ENCODE data around the gene PBLD. TPM values are rescaled to one million over a fixed set of nuclear protein-coding genes. Genes with fewer than 3 reads are reported as not detected.
"Not testable (repeated sequence)": the region's sequence is repeated elsewhere in the genome, so short reads cannot be mapped to it uniquely, and the experiment has no call there.

Gene PBLD
- total RNA-seq, 1 experiment from 2014 or later = 0.36 TPM

DNA sequence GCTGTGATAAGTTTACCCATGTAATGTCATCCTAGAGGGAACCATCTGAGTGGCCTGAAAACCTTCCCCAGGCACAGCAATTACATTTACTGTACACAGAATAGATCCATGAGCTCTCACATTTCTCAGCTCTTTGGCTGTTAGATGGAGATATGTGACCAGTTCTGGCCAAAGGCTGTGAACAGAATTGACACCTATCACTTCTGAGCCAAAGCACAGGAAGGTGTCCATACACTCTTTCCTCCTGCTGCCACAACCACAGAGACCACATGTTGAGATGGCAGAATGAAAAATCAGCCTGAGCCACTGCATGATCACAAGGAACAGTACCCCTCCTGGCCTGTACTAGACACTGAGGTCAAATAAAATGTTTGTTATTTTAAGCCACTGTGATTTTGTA is 56.5 kb downstream of the PBLD start:
- no peaks in the 10 kb centered on the region for H3K4me1 ChIP-seq
- no peaks in the 10 kb centered on the region for H3K9me3 ChIP-seq (replicated peaks)
- H3K27ac ChIP-seq = no peak overlapping the region
- no peaks in the 10 kb centered on the region for H3K27me3 ChIP-seq
- DNase-seq = no peak
- no peaks in the 10 kb centered on the region for H3K36me3 ChIP-seq
- H3K4me3 ChIP-seq = no peak overlapping the region

DNA sequence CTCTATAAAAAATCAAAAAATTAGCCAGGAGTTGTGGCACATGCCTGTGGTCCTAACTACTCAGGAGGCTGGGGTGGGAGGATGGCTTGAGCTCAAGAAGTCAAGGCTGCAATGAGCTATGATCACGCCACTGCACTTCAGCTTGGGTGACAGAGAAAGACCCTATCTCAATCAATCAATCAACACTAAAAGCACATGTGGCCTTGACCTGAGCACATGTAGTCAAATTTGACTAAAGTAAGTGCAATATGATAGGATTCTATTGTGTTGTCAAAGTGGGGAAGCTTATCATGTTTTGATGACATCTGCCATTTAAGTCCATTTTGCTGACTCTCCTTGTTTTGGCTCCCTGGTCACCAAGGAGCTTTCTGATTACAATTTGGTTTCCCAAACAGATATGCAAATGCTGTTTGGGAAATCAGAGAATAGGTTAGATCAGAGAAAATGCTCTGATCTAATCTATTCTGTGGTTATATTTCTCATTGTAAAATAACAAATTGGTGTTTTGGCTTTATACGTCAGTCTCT is 57.1 kb downstream of the PBLD start:
- Histone ChIP-seq H3K27ac (no peak overlapping the region), H3K4me1 (no peaks in the 10 kb centered on the region), H3K36me3 (no peaks in the 10 kb centered on the region), H3K9me3 (replicated peaks) (no peaks in the 10 kb centered on the region), H3K4me3 (no peak overlapping the region), H3K27me3 (no peaks in the 10 kb centered on the region)
- no peak for DNase-seq

DNA sequence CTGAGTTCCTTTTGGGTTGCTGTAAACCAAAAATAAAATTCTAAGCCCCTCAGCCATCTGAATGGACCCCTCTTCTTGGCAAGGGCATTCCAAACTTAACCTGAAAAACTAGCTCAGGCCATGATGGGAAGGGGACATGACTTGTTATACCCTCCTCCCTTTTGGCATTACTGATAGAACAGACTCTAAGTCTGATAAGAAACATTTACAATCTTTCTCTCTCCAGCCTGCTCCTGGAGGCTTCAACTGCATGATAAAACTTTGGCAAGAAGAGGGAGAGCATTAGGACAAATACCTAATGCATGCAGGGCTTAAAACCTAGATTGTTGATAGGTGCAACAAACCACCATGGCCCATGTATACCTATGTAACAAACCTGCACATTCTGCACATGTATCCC is 59.9 kb downstream of the PBLD start:
- H3K36me3 ChIP-seq = no peaks in the 10 kb centered on the region
- H3K4me1 ChIP-seq = no peaks in the 10 kb centered on the region
- DNase-seq = no peak
- no peaks in the 10 kb centered on the region for H3K9me3 ChIP-seq (replicated peaks)
- no peaks in the 10 kb centered on the region for H3K27me3 ChIP-seq
- H3K4me3 ChIP-seq = no peak overlapping the region
- no peak overlapping the region for H3K27ac ChIP-seq

DNA sequence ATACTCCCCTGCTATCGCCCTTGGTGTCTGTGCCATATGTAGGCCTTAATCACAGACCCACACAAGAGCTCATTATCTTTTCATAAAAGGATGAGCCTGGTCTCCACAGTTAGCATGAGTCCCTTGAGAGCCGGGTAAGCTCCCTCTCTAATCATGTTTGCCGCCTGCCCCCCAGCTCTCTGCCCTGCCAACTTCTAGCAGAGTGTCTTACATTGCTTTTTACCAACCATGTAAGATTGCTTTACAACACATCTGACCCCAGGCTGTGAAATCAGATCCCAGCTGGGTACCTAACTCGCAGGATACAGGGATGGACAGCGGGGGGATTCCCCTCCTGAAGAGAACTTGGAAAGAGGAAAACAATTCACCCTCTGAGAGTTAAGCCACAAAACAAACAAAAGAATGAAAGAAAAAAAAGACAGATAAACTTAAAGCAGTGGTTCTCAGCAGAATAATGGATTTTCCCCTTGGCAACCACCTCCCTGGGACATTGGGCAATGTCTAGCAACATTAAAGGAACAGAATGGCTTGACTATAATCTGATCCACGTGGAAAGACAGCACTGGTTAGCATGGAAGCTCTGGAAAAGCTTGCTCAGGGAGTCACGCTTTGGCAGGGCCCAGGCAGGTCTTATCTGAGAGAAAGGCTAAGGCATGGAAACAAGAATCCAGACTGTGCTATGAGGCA is 61.4 kb downstream of the PBLD start:
- no peaks in the 10 kb centered on the region for H3K4me1 ChIP-seq
- H3K27me3 ChIP-seq = no peaks in the 10 kb centered on the region
- peak; percentile 29 to 40 for DNase-seq
- no peak overlapping the region for H3K27ac ChIP-seq
- no peaks in the 10 kb centered on the region for H3K36me3 ChIP-seq
- no peaks in the 10 kb centered on the region for H3K9me3 ChIP-seq (replicated peaks)
- no peak overlapping the region for H3K4me3 ChIP-seq

DNA sequence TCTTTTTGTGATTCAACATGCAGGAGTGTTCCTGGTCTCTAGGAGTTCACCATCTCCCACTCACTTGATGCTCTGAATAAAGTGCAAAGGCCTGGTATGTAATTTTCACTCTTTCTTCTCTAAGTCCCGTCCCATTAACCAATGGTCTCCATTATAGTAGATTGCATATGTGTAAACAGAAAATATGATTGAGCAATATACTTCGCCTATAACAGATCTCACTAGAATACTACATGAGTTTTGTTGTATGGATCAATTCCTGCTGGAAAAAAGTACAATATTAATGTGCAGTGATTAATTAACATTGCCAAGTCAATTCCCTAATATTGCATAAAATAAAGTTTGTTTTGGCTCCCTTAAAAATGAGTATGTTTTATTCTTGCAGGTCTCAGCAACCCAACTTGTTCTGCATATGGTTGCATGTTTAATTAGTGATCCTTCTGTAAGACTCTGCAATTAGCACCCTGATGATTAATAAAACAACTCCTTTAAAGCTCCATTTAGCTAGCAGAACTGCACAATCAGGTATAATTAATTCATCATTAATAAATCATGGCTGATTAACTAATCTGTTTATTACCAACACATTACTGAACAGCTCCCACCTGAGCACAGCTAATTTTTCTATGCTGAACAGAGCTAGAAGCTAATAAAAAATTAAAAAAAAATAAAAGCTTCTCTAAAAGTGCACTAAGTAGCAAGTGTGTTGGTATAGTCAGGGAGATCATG is 63.0 kb downstream of the PBLD start:
- H3K9me3 ChIP-seq (replicated peaks) = no peaks in the 10 kb centered on the region
- H3K36me3 ChIP-seq = no peaks in the 10 kb centered on the region
- no peak for DNase-seq
- no peak overlapping the region for H3K27ac ChIP-seq
- H3K4me3 ChIP-seq = no peak overlapping the region
- no peaks in the 10 kb centered on the region for H3K4me1 ChIP-seq
- no peaks in the 10 kb centered on the region for H3K27me3 ChIP-seq

DNA sequence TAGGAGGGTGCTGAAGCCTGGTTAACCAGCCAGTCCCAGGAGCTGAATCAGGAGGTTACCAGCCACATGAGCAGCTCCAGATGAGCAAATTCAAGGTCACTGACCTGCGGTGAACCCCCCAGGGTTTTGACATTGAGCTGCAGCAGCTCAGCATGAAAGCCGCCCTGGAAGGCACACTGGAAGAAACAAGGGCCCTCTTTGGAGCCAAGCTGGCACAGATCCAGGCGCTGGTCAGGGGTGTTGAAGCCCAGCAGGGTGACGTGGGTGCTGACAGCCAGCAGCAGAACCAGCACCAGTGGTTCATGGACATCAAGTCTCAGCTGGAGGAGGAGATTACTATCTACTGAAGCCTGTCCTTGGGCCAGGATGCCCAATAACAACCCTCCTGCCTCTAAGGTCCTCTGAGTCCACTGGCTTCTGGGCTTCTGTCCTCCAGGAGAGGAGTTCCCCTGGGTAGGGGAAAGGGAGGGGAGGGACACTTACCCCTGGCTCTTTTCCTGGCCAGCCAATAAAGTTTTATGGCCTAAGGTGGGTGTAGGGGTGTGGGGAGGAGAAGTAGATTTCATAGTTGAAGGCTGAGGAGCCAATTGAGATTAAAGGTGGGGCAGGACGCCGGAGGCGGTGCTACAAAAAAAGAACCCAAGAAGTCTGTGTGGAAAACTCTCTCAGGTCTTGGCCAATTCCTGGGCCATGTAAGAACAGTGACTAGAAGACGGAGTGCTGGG is 71.4 kb downstream of the PBLD start:
- H3K36me3 ChIP-seq = no peaks in the 10 kb centered on the region
- H3K4me3 ChIP-seq = no peak overlapping the region
- no peaks in the 10 kb centered on the region for H3K4me1 ChIP-seq
- no peak overlapping the region for H3K27ac ChIP-seq
- peak; percentile 1 to 13 for DNase-seq
- no peaks in the 10 kb centered on the region for H3K9me3 ChIP-seq (replicated peaks)
- H3K27me3 ChIP-seq = no peaks in the 10 kb centered on the region

DNA sequence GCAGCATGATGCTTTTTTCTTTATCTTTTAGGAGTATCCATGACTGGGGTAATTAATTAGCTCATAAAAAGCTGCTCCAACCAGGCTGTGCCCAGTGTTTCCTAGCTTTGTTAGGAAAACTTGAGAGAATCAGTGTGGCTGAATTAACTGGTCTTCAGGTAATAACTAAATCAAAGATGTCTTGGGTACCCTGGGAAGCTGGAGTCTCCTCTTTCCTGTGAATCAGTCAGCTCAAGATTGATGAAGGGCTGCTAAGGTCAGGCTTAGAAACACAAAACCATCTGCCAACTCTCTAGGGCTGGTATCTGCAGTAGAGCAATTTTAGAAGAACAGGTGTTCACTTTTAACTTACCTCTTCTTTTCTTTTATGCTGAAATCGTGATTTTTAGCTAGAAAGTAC is 79.4 kb downstream of the PBLD start:
- Histone ChIP-seq H3K4me3 (no peak overlapping the region), H3K9me3 (replicated peaks) (no peaks in the 10 kb centered on the region), H3K27ac (no peak overlapping the region), H3K4me1 (no peaks in the 10 kb centered on the region), H3K27me3 (no peaks in the 10 kb centered on the region), H3K36me3 (no peaks in the 10 kb centered on the region)
- DNase-seq = no peak

DNA sequence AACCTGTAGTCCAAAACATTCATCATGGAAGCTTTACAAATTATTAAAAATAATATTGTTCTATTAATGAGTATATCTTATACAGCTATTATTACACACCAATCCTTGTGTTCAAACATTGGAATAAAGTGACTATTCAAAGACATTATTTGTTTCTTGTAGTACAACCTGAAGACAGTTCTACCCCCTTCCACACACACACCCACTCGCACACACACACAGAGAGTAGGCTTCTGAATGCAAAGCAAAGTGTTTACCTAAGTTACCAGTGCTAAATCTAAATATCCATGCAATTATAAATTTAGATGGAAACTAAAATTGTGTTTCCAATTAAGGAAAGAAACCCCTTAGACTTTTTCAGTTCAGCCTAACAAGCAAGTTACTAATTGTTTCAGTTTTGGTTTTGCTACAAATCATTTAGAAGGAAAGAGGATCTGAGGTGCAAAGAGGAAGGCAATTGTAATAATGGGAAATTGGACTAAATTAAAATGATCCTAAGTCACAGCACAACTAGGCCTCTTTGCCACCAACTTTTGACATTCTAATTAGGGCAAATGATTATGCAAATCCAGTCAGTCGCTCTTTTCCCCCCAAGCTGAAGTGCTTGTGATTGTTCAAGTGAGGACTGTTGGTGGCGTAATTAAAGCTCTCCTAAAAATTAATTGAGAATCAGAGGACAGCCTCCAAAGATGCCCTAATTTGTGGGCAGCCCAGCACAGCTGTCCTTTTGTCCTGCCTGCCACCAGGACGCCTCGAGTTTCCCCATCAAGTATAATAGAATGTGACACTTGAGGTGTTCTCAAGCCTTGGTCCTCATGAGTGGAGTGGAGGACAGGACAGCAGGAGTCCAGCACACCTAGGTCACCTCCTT is 80.9 kb downstream of the PBLD start:
- no peak for DNase-seq
- H3K36me3 ChIP-seq = no peaks in the 10 kb centered on the region
- H3K9me3 ChIP-seq (replicated peaks) = no peaks in the 10 kb centered on the region
- H3K4me3 ChIP-seq = no peak overlapping the region
- H3K4me1 ChIP-seq = no peaks in the 10 kb centered on the region
- no peaks in the 10 kb centered on the region for H3K27me3 ChIP-seq
- H3K27ac ChIP-seq = no peak overlapping the region

DNA sequence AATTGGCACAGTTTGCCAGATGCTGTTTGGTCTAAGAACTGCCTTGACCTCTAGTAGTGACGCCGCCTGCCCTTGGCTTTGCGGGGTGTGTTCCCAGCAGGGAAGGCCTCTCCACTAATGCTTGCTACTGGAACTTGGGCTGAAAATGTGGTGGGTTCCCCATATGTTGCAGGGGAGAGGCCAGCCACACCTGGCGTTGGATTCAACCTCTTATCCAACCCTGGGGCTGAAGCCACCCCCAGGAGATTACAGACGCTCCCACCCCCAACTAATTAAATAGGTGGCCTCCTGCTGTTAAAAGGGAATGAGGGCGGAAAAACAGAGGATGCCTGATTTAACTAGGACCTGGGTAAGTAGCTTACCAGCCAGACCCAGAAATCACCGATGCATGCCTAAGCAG is 81.6 kb downstream of the PBLD start:
- Histone ChIP-seq H3K4me1 (no peaks in the 10 kb centered on the region), H3K36me3 (no peaks in the 10 kb centered on the region), H3K9me3 (replicated peaks) (no peaks in the 10 kb centered on the region), H3K27ac (no peak overlapping the region), H3K27me3 (no peaks in the 10 kb centered on the region), H3K4me3 (no peak overlapping the region)
- DNase-seq = no peak

DNA sequence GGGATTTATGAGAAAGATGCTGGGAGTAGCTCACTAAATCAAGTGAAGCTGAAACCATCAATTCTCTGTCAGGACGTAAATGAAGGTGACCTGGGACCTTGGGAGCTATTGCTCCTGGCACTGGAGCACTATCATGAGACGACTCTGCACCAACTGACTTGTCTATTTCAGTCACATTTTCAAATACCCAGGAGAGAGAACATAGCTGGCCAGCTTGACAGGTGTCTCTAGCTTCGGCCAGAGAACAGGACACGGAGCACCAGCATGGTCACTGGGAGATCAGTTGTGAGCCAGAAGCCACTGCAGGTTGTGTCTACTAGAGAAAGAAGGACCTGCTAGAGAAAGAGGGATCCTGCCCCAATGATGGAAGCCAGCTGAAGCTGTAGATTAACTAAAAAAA is 83.4 kb downstream of the PBLD start:
- H3K27me3 ChIP-seq = no peaks in the 10 kb centered on the region
- H3K4me1 ChIP-seq = no peaks in the 10 kb centered on the region
- H3K27ac ChIP-seq = no peak overlapping the region
- no peak overlapping the region for H3K4me3 ChIP-seq
- no peaks in the 10 kb centered on the region for H3K36me3 ChIP-seq
- DNase-seq = no peak
- H3K9me3 ChIP-seq (replicated peaks) = no peaks in the 10 kb centered on the region

DNA sequence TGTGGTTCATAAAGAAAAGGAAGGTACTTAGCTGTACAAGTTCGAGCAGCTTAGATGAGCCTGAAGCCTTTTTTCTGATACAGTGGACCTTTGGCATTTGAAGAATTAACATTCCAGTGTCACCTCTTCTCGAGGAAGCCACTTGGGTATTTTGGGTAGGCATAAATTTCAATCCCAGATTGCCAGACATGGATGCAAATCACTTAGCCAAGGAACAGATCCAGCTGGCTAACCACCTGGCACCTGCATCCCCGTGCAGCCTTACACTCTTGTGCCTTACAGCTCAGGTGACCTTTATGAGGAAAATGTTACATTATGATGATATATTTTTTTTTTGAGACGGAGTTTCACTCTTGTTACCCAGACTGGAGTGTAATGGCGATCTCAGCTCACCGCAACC is 84.8 kb downstream of the PBLD start:
- Histone ChIP-seq H3K9me3 (replicated peaks) (no peaks in the 10 kb centered on the region), H3K27me3 (no peaks in the 10 kb centered on the region), H3K4me3 (no peak overlapping the region), H3K27ac (no peak overlapping the region), H3K4me1 (no peaks in the 10 kb centered on the region), H3K36me3 (no peaks in the 10 kb centered on the region)
- no peak for DNase-seq

DNA sequence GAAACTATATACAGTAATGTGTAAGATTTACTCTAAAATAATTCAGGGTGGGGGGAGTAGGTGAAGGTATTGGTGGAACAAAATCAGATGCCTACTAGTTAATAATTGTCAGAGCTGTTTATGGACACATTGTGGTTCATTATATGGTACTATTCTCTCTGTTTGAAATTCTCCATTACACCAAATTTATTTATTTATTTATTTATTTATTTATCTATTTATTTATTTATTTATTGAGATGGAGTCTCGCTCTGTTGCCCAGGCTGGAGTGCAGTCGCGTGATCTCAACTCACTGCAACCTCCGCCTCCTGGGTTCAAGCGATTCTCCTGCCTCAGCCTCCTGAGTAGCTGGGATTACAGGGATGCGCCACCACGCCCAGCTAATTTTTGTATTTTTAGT is 86.3 kb downstream of the PBLD start:
- not testable (repeated sequence) for H3K27me3 ChIP-seq, DNase-seq

DNA sequence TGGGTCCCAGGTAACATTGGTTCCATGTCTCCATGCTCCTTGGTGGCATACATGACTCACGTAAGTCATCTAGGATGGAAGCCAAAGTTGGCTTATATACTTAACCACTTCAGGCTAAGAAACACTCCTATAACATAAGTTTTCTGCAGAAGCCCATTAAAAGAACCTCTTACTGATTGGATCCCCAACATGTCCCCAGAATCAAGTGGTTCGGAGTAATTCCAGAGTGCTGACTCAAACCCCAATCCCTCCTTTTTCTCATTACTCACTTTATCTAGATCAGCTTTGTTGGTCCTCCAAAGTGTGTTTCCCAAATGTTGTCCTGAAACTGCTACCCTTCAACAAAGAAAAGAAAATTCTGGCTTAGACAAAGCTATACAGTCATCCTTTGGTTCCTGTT is 90.7 kb downstream of the PBLD start:
- H3K4me3 ChIP-seq = no peak overlapping the region
- H3K4me1 ChIP-seq = no peaks in the 10 kb centered on the region
- no peak for DNase-seq
- H3K27ac ChIP-seq = no peak overlapping the region
- H3K27me3 ChIP-seq = no peaks in the 10 kb centered on the region
- no peaks in the 10 kb centered on the region for H3K9me3 ChIP-seq (replicated peaks)
- H3K36me3 ChIP-seq = no peaks in the 10 kb centered on the region

More for the DNA sequence above, 86.3 kb downstream of the PBLD start:
- not testable (repeated sequence) for H3K27ac ChIP-seq; H3K36me3 ChIP-seq; H3K4me1 ChIP-seq; H3K4me3 ChIP-seq; H3K9me3 ChIP-seq (replicated peaks)

DNA sequence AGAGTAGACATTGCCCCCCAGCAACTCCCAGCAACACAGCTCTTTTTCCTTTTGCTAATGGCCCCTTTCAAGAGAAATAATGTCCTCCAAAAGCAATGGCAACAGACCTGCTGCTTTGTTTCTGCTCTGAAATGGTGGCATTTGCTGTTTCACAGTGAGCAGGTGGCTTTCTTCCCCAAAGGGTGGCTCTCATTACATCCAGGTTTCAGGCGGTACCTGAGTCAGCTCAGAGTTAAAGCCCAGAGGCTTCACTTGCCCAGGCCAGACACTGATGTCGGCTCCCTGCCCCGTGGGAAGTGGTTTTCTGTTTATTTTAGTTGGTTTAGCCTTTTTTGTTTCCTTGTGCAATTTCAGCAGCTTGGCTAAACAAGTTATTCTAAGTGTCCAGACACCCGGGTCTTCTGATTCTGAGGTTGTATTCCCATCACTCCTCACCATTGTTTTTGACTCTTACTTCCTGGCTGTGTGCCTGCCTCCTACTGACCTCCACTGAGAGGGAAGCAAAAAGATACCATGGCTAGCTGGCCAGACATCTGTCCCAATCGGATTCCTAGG is 93.1 kb downstream of the PBLD start:
- H3K4me1 ChIP-seq = no peaks in the 10 kb centered on the region
- H3K36me3 ChIP-seq = no peaks in the 10 kb centered on the region
- H3K4me3 ChIP-seq = no peak overlapping the region
- no peaks in the 10 kb centered on the region for H3K9me3 ChIP-seq (replicated peaks)
- H3K27ac ChIP-seq = no peak overlapping the region
- no peaks in the 10 kb centered on the region for H3K27me3 ChIP-seq
- DNase-seq = no peak
